Karpas-422 (cell line): ENCODE data around the gene HNRNPDL. TPM values are rescaled to one million over a fixed set of nuclear protein-coding genes. Genes with fewer than 3 reads are reported as not detected.

Experiments used
- DNase-seq: peaks from one replicate; pipeline ENCODE4 v3.0.0-alpha.2; 2015
- H2AFZ ChIP-seq: fragments of 200-600 bp; sonication (generic); 2 replicates; pipeline ENCODE4 v1.6.1; 2014; ENCODE audit warnings: antibody characterized with exemption, low read length, mixed read lengths
- H3K27ac ChIP-seq: fragments of 200-600 bp; sonication (generic); 2 replicates; pipeline ENCODE4 v1.5.1; 2014; ENCODE audit warnings: mild to moderate bottlenecking, low read length, moderate library complexity
- H3K27me3 ChIP-seq: fragments of 200-600 bp; sonication (generic); 2 replicates; pipeline ENCODE4 v1.6.1; 2014; ENCODE audit warnings: low read length, mixed read lengths
- H3K36me3 ChIP-seq: fragments of 200-600 bp; sonication (generic); 2 replicates; pipeline ENCODE4 v1.6.1; 2014; ENCODE audit warnings: low read length, mixed read lengths; ENCODE audit not compliant: insufficient read depth
- H3K4me1 ChIP-seq: fragments of 200-600 bp; sonication (generic); 2 replicates; pipeline ENCODE4 v1.6.1; 2014; ENCODE audit warnings: mild to moderate bottlenecking, low read length, mixed read lengths
- H3K4me2 ChIP-seq: fragments of 200-600 bp; sonication (generic); 2 replicates; pipeline ENCODE4 v1.6.1; 2014; ENCODE audit warnings: low read length, low read depth, mild to moderate bottlenecking; ENCODE audit not compliant: poor library complexity, severe bottlenecking
- H3K4me3 ChIP-seq: fragments of 200-600 bp; sonication (generic); 2 replicates; pipeline ENCODE4 v1.5.1; 2014; ENCODE audit warnings: mild to moderate bottlenecking, antibody characterized with exemption, low read length, mixed read lengths
- H3K79me2 ChIP-seq: fragments of 200-600 bp; sonication (generic); 2 replicates; pipeline ENCODE4 v1.6.1; 2014; ENCODE audit warnings: mild to moderate bottlenecking, low read length, mixed read lengths
- H3K9ac ChIP-seq: fragments of 200-600 bp; sonication (generic); 2 replicates; pipeline ENCODE4 v1.6.0; 2014; ENCODE audit warnings: low read length
- H3K9me2 ChIP-seq: fragments of 200-600 bp; sonication (generic), shearing (Covaris generic); replicated peaks from 2 replicates; pipeline ENCODE4 v1.6.0; 2014; ENCODE audit warnings: mild to moderate bottlenecking, low read length, moderate library complexity; ENCODE audit not compliant: insufficient read depth
- H3K9me3 ChIP-seq: fragments of 300-700, 200-600 bp; sonication (generic); 2 replicates; pipeline ENCODE4 v1.6.1; 2014; ENCODE audit warnings: low read length, mixed read lengths
- H4K20me1 ChIP-seq: fragments of 200-600 bp; sonication (generic); 2 replicates; pipeline ENCODE4 v1.6.1; 2014; ENCODE audit warnings: mild to moderate bottlenecking, antibody characterized with exemption, low read length, low read depth; ENCODE audit not compliant: insufficient read depth
- total RNA-seq: library from RNA; depleted of rRNA; stranded (reverse); fragments of >200 nt; shearing (Covaris generic); gene quantifications from 2 replicates; pipeline ENCODE4 v1.2.3, GENCODE V29; 2014; ENCODE audit warnings: low replicate concordance

The HNRNPDL gene
- total RNA-seq, 1 experiment from 2014 or later: 68.5 TPM

DNA sequence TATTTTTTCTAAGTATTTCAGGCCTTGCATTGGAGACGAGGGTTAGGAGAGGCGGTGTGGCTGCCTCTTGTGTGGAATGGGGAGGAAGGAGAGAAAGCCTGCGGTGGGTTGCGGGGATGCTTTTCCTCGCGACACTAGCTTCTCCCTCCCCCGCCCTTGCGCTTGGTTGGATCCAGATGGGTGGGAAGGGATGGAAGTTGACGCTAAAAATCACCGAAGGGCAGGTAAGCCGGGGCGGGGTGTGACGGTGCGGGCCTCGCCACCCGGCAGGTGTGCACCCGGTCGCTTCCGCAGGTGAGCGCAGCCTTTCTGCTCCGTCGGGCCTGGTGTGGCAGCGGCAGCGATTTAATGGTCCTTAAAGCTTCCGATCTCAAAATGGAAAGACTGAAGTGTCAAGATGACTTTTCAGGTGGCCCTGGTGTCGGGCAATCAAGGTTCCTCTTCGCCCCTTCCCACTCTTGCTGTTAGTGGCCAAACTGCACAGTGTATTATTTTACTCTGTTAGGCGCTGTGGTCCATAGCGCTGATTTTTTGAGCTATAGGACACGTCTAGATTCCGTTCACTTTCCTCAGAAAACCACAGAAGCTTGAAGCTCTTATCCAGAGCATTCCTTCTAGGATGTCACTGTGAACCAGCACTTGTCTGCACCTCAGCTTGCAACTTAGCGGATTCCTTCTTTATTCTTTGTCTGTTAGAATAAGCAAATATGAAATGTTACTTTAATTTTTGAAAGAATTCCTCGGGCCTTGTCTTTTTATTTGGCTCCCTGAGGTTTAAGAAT, 893 bp upstream of the HNRNPDL start:
- no peaks in the 10 kb centered on the region for H3K9me2 ChIP-seq
- H3K36me3 ChIP-seq: peaks cover 31% of the 10 kb centered on the region
- peak overlapping the region; percentile 50; the same call in 1 of the 2 replicates for H3K27ac ChIP-seq
- H3K27me3 ChIP-seq: no peaks in the 10 kb centered on the region
- H4K20me1 ChIP-seq: peaks cover 24% of the 10 kb centered on the region
- peak; percentile 56 for DNase-seq
- peak overlapping the region; percentile 85 for H3K4me2 ChIP-seq
- peak overlapping the region; percentile 87 for H3K9ac ChIP-seq
- no peak overlapping the region for H2AFZ ChIP-seq
- no peaks in the 10 kb centered on the region for H3K9me3 ChIP-seq
- H3K79me2 ChIP-seq: peaks cover 74% of the 10 kb centered on the region
- peak overlapping the region; percentile 86 for H3K4me3 ChIP-seq
- peaks cover 25% of the 10 kb centered on the region for H3K4me1 ChIP-seq

DNA sequence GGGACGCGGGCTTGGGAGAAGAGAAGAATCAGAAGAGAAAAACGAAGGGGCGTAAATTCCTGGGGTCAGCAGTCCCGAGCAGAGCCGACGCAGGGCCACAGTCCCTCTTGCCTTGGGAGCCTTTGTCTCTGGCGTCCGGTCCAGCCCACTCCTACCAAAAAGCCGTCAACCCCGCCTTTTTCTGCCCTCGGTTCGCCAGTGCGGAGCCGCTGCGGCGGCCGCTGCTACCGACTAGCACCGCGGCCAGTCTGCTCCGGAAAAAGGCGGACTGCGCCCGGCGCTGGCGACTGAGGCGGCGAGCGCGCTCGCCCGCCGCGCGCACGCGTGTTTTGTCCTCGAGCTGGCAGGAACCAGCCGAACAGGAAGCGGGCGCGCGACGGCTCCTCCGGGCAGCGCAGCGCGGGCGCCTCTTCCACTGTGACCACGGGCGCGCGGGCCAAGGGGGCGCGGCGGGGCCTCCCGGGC, 502 bp downstream of the HNRNPDL start:
- peaks cover 60% of the 10 kb centered on the region for H3K79me2 ChIP-seq
- no peaks in the 10 kb centered on the region for H3K9me2 ChIP-seq
- H3K4me3 ChIP-seq: peak overlapping the region; percentile 86
- DNase-seq: no peak
- H2AFZ ChIP-seq: no peak overlapping the region
- peaks cover 25% of the 10 kb centered on the region for H3K4me1 ChIP-seq
- no peaks in the 10 kb centered on the region for H3K27me3 ChIP-seq
- H3K27ac ChIP-seq: peak overlapping the region; percentile 82
- H3K9ac ChIP-seq: peak overlapping the region; percentile 87
- no peaks in the 10 kb centered on the region for H3K9me3 ChIP-seq
- peaks cover 31% of the 10 kb centered on the region for H4K20me1 ChIP-seq
- peak overlapping the region; percentile 85 for H3K4me2 ChIP-seq
- peaks cover 39% of the 10 kb centered on the region for H3K36me3 ChIP-seq

GRCh38 chr4:82428969-82429727, 1.1 kb downstream of the HNRNPDL start:
- no peaks in the 10 kb centered on the region for H3K9me2 ChIP-seq
- H3K4me1 ChIP-seq: peaks cover 25% of the 10 kb centered on the region
- peaks cover 32% of the 10 kb centered on the region for H4K20me1 ChIP-seq
- H3K4me3 ChIP-seq: peak overlapping the region; percentile 86
- H3K36me3 ChIP-seq: peaks cover 44% of the 10 kb centered on the region
- peak; percentile 93 for DNase-seq
- H3K27me3 ChIP-seq: no peaks in the 10 kb centered on the region
- peak overlapping the region; percentile 82 for H3K27ac ChIP-seq
- peak overlapping the region; percentile 87 for H3K9ac ChIP-seq
- no peaks in the 10 kb centered on the region for H3K9me3 ChIP-seq
- no peak overlapping the region for H2AFZ ChIP-seq
- peaks cover 56% of the 10 kb centered on the region for H3K79me2 ChIP-seq
- peak overlapping the region; percentile 92 for H3K4me2 ChIP-seq

DNA sequence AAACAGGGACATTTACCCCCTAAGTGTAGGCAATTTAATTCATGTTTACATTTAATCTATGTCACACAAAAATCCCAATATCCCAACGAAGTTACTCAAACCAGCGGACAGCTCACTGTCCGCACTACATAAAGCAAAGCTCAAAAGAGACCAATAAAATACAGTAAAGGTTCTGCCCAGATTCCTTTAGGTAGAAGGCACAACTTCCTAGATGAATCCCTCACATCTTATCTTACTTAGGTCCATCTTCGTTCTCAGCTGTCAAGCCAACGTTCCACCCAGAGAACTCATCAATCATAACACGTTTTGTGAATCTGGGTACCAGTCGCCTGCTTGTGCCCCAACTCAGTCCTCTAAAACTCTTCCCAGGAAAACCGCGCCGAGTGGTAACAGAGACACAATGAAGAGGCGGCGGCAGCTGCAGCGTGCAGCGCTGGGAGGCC, 1.7 kb downstream of the HNRNPDL start:
- peaks cover 50% of the 10 kb centered on the region for H3K79me2 ChIP-seq
- H3K36me3 ChIP-seq: peaks cover 45% of the 10 kb centered on the region
- H3K9me2 ChIP-seq: no peaks in the 10 kb centered on the region
- DNase-seq: no peak
- no peaks in the 10 kb centered on the region for H3K9me3 ChIP-seq
- peak overlapping the region; percentile 86 for H3K4me3 ChIP-seq
- no peak overlapping the region for H2AFZ ChIP-seq
- peaks cover 25% of the 10 kb centered on the region for H3K4me1 ChIP-seq
- peak overlapping the region; percentile 85 for H3K9ac ChIP-seq
- H3K27me3 ChIP-seq: no peaks in the 10 kb centered on the region
- peak overlapping the region; percentile 92 for H3K4me2 ChIP-seq
- peaks cover 32% of the 10 kb centered on the region for H4K20me1 ChIP-seq
- H3K27ac ChIP-seq: no peak overlapping the region

GRCh38 chr4:82425478-82425877, 4.8 kb downstream of the HNRNPDL start:
- Histone ChIP-seq H4K20me1 (peaks cover 32% of the 10 kb centered on the region), H3K9me3 (no peaks in the 10 kb centered on the region), H3K4me1 (peaks cover 12% of the 10 kb centered on the region), H3K27ac (no peak overlapping the region), H3K9ac (no peak overlapping the region), H3K36me3 (peaks cover 45% of the 10 kb centered on the region), H2AFZ (no peak overlapping the region), H3K4me2 (no peak overlapping the region), H3K79me2 (peaks cover 20% of the 10 kb centered on the region), H3K4me3 (no peak overlapping the region), H3K9me2 (no peaks in the 10 kb centered on the region), H3K27me3 (no peaks in the 10 kb centered on the region)
- DNase-seq: no peak

GRCh38 chr4:82423245-82424054, 6.8 kb downstream of the HNRNPDL start:
- Histone ChIP-seq H3K4me1 (peaks cover 12% of the 10 kb centered on the region), H3K4me2 (no peak overlapping the region), H3K36me3 (peaks cover 43% of the 10 kb centered on the region), H3K79me2 (peaks cover 12% of the 10 kb centered on the region), H3K27ac (no peak overlapping the region), H2AFZ (no peak overlapping the region), H3K27me3 (no peaks in the 10 kb centered on the region), H3K9me2 (no peaks in the 10 kb centered on the region), H3K9me3 (no peaks in the 10 kb centered on the region), H3K9ac (no peak overlapping the region), H4K20me1 (peaks cover 29% of the 10 kb centered on the region), H3K4me3 (no peak overlapping the region)
- DNase-seq: no peak

GRCh38 chr4:82422616-82423015, 7.6 kb downstream of the HNRNPDL start:
- Histone ChIP-seq H3K4me1 (peaks cover 4% of the 10 kb centered on the region), H3K36me3 (peaks cover 35% of the 10 kb centered on the region), H2AFZ (no peak overlapping the region), H3K4me2 (no peak overlapping the region), H3K27ac (no peak overlapping the region), H3K27me3 (no peaks in the 10 kb centered on the region), H3K9ac (no peak overlapping the region), H3K9me3 (no peaks in the 10 kb centered on the region), H3K9me2 (no peaks in the 10 kb centered on the region), H3K79me2 (peaks cover 3% of the 10 kb centered on the region), H4K20me1 (peaks cover 21% of the 10 kb centered on the region), H3K4me3 (no peak overlapping the region)
- no peak for DNase-seq
